Stimulated activated CD8-positive, alpha-beta memory T cell treated with anti-CD3 and anti-CD28 coated beads, Interleukin-7, amount 100 ng/mL, for 1 hour (primary cell): ENCODE data around the gene NOG.

ENCODE experiments used
- DNase-seq, 2 donors: peaks; one replicate each; pipeline ENCODE4 v3.0.0-alpha.2; 2020; ENCODE audit warnings: low read depth in 2 of 2

NOG gene

GRCh38 chr17:56596691-56597494, 3.4 kb downstream of the NOG start:
- no peak for DNase-seq

DNA sequence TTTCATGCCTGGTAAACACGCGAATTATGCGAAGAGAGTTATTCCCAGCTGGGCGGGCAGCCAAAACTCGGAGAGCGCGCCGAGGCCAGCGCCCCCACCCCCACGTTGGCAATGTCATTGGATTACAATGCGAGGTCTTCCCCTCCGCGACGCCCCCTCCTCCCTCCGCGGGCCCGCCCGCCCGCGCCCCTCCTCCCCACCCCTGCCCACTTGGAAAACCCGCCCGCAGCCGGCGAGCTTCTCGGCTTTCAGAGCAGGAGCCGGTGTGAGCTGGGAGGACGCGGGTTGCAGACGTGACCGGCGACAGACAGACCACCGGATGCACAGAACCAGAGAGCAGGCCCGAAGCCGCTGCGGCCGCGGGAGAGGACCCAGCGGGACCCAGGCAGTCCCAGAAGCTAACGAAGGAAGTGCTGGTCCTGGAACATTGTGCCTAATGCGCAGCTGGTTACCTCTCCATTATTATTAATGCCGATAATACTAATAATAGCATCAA, 4.0 kb downstream of the NOG start:
- DNase-seq: no peak

- no peak for DNase-seq
Observed at GRCh38 chr17:56598466-56598865, 5.0 kb downstream of the NOG start.

DNA sequence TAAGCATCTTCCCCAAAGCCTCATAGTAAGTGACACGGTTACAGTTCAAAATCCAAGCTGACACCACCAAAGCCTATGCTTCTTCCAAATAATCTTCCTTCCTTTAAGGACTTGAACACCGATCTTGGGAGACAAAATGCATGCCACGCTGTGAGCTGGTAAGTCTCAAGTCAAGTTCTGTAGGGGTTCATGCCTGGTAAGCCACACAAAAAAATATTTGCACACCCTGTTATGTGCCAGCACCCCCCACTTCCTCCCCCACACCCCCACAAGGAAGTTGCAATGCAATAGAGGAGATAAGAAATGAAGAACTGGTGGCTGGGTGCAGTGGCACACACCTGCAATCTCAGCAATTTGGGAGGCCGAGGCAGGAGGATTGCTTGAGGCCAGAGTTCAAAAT, 5.6 kb downstream of the NOG start:
- no peak for DNase-seq

- no peak for DNase-seq
Observed at GRCh38 chr17:56599566-56599965, 6.1 kb downstream of the NOG start.

GRCh38 chr17:56600256-56600655, 6.8 kb downstream of the NOG start:
- DNase-seq: no peak

GRCh38 chr17:56601591-56601990, 8.1 kb downstream of the NOG start:
- DNase-seq: no peak

GRCh38 chr17:56602292-56603130, 9.0 kb downstream of the NOG start:
- no peak for DNase-seq

GRCh38 chr17:56603486-56604238, 10.2 kb downstream of the NOG start:
- DNase-seq: no peak

- DNase-seq: no peak
Observed at GRCh38 chr17:56604691-56605290, 11.3 kb downstream of the NOG start.

GRCh38 chr17:56608944-56609343, 15.4 kb downstream of the NOG start:
- DNase-seq: no peak

DNA sequence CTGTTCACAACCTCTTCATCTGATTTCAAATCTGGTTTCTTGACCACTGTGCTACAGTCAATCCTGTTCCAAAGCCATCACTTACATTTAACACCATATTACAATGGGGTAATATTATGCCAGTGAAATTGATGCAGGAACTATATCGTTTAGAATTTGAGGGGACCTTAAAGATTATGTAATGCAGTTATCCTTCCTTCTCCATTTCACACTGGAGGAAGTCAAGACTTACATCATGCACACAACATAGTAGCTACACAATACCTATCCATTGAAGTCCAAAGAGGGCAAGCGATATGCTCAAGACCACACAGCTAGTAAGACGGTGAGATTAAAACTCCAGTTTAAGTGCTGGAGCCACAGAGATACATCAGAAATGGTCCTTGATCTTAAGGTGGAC, 16.8 kb downstream of the NOG start:
- DNase-seq: no peak

DNA sequence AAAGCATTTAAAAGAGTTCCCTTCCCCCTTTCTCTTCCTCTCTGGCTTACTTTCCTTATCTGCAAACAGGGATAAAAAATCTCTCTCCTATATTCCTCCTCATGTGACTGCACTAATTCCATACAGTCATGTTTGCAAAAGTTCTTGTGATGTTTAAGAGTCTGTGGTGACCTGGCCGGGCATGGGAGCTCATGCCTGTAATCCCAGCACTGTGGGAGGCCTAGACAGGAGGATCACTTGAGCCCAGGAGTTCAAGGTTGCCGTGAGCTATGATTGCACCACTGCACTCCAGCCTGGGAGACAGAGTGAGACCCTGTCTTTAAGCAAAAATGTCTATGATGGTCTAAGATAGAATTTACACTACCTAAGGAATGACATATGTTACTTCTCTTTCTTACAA, 19.6 kb downstream of the NOG start:
- no peak for DNase-seq

DNA sequence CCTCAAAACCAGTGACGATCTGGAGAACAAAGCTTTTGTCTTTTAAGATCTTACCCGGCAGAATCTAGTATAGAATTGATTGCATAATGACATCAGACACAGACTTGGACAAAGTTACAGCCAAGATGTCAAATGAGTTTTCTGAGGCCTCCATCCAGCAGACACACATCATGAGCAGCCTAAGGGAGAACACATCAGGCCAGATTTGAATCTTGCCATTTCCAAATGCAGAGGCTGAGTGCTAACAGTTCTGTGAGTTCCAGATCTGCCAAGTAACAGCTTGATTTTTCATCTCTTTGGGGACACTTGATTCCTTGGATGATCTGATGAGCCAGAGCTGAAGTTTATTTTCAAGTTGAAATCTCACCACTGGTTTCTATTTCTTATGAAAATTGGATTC, 21.0 kb downstream of the NOG start:
- no peak for DNase-seq

DNA sequence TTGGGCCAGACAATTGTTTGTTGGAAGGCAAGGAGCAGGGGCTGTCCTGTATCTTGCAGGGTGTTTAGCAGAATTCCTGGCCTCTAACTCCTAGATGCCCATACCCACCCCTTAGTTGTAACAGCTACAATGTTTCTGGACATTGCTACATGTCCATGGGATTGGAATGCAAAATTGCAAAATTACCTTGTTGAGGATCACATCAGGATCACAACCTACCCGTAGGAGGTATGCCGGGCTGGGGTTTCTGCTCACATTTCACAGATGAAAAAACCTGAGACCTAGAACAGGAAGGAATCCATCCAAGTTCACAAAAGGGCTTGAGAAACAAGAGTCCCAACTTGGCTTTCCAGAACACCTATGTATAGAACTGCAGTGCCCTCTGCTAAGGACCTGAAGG, 22.7 kb downstream of the NOG start:
- DNase-seq: no peak

GRCh38 chr17:56623383-56623782, 29.9 kb downstream of the NOG start:
- DNase-seq: no peak

DNA sequence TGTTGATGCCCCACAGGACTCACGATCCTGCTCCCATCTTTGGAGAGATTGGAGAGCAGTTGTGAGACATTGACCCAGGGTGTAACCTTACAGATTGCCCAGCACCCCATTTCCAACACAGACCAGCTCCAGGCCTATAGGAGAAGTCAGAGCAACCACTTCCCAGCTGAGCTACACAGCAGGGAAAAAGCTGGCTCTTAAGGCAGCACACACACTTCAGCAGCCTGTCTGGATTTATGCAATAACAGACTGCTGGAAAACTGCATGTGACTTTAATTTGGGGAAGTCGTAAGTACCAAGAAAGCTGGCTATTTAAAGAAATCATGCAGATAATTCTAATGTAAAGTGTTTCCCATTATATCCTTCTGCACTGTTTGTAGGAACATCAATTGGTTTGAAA, 30.8 kb downstream of the NOG start:
- DNase-seq: no peak

DNA sequence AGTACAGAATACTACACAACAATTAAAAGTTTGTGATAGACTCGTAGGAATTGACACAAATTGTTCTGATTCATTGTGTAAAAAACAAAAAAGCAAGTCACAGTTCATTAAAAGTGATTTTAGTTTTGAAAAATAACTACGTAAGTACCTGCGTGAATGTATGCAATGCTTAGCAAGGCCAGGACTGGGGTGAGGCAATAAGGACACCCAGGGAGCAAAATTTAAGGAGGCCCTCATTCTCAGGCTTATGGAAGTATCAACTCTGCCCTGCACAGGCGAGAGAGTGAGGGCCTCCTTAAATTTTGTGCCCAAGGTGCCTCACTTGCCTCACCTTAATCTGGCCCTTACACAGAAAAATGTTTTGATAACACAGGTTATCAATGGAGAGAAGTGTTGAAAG, 31.4 kb downstream of the NOG start:
- DNase-seq: no peak

DNA sequence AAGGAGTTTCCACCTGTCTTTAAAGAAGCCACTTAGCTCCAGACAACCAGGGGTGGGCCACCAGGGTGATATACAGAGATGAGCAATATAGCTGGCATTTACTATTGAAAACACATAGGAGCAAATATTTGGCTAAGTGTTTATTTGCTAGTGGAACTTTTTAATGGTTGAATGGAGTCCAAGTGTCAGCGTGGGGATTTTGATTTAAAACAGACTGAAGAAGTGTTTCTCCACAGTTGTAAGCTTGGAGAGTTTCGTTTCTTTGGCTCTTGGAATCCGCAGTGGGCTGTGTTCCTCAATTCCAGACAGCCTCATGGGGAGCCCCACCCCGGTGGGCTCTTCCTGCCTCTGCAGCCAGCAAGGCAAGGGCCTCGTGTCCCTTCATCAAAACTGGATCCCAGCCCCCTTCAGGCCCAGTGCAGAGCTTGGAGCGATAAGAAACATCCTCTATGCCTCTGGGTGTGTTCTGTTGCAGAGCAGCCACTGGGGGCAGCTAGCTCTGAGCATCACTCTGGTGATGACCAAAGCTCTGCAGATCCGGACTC, 36.1 kb downstream of the NOG start:
- DNase-seq: peak in 1 of 2 donors; percentile 0

DNA sequence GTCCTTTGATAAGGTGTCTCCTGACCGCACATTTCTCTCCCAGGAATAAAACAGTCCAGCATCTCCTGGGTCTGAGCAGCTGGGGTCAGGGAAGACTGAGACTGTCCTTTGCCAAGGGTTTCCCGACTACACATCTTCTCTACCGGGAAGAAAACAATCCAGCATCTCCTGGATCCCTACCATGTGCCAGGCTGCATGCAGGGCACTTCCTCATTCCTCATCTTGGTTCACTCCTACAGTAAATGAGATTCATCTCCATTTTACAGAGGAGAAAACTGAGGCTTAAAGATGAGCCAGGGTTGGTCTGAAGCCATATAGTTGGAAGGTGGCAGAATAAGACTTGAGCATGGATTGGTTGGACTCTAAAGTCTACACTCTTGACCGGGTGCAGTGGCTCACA, 36.7 kb downstream of the NOG start:
- no peak for DNase-seq

DNA sequence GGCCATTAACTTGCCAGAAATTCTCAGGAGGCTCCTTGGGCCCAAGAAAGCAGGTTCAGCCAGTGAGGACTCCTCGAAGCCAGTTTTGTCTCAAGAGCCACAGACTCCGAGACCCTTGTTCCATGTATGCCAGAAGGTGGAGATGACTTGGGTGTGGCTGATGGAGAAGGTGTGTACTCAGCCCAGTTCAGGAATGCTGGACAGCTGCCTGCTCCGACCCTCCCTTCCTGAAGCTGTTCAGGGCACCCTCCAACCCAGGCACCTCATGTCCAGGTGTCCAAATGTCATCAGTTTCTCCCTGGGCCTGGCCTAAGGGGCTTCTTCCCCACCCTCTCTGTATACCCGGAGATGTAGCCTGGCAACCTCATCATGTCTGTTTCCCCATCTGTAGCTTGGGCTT, 40.2 kb downstream of the NOG start:
- DNase-seq: no peak

- DNase-seq: no peak
Observed at GRCh38 chr17:56635641-56636040, 42.1 kb downstream of the NOG start.
